Medulla oblongata (tissue), 1 donor: ENCODE data around the gene TNFRSF13B.
A peak's percentile ranks its signal among the peaks of the same experiment; 100 is the strongest.
"Not testable (repeated sequence)": the region's sequence is repeated elsewhere in the genome, so short reads cannot be mapped to it uniquely, and the experiment has no call there.

ENCODE experiments used
- DNase-seq: peaks from one replicate; pipeline ENCODE4 v3.0.0-alpha.2; 2015; ENCODE audit errors: extremely low spot score

TNFRSF13B gene

DNA sequence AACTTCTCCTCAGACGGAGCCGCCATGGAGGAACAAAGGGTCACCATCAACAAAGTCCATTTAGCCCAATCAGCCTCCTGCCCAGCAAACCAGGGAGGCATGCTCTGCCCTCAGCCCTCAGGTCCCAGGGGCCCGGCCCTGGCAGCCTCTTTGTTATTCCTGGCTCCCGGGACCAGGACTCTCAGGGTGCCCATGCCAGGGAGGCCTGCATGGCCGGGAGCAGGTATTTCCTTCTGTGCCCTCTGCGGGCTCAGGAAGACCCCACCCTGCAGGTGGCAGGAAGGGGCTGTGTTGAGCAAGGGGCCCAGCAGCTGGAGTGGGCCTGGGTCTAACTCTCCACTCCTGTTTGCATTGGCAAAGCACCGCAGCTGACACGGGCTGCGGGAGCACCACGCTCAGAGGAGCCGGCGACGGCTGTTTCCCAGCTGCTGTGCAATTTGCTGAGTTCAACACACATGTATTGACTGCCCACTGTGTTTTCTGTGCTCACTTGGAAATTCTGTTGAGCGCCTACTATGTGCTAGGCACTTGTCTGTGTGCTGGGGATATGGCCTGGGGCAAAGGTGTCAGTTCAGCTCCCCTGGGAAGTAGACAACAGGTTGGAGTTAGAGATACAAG lies 33.2 kb upstream of the TNFRSF13B start:
- not testable (repeated sequence) for DNase-seq

DNA sequence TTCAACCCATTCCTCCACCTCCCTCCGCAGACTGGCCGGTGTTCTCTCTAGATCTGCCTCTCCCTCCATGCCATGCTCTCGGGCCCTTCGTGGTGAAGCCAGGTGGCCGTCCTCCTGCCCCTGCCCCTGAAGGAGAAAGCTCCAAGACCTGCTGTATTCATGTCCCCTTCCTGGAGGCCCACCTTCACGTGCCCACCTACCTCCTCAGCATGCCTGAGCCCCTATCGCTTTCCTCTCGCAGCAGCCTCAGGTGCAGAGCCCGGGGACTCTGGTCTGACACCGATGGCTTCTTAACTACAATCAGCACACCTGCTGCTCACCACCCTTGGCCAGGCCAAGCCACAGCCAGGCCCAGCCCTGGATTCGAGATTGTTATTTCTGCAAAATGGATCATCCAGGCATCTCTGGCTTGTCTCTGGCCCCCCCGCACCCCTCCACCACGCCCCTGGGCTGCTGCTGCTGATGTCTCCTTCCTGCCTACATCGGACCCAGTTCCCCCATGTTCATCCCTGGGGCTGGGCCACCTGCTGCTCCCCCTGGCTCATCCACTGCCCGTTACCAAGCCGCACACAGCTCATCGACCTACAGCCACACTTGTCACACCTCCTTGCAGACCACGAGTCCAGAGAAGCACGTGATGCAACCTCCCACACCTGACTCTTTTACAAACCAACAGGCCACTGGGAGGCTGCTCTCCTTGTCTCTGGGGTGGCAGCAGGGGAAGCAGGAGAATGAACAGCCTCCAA lies 32.5 kb upstream of the TNFRSF13B start:
- no peak for DNase-seq

DNA sequence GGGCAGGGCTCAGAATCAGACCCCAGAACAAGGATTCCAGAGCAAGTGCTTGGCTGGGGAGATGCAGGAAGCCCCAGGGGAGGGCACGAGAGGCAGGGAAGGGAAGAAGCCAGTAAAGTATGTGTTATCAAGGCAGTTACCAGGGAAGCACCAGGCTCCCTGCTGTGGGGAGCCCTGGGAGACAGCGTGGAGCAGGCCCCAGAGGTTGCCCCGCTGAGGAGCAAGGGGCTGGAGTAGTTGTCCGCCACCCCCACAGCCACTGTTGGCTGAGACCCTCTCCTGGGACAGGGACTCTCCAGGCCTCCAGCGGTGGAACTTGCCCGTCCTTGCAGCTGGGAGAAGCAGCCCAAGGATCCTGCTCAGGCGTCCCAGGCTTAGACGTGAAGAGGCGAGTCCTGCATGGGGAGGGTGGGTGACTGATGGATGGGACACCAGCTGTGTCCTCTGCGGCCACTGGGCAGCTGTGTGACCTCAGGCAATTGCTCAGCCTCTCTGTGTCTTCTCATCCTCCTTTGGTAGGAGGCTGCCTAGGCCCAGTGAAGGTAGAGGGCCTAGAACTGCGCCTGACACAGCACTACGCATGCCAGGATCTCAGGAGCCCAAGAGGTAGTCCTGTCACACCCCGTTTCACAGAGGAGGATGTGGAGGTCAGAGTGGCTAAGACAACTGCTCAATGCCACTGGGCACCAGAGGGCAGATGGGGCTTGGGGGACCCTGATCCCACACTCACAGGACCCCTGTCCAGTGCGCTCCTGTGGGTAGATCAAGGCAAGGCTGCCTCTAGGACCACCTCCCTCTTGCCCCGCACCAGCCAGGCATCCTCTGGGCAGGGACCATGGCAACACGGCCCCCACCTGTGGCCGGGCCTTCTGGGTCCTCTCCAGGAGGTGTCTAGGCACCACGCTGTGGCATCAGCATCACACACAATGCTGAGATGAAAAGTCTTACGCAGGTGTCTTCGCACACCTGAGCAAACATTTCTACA lies 31.1 kb upstream of the TNFRSF13B start:
- not testable (repeated sequence) for DNase-seq

- DNase-seq = peak; percentile 76
Observed at GRCh38 chr17:17001874-17002520, 30.1 kb upstream of the TNFRSF13B start.

GRCh38 chr17:17001076-17001777 lies 29.3 kb upstream of the TNFRSF13B start:
- no peak for DNase-seq

GRCh38 chr17:16999931-17000625 lies 28.2 kb upstream of the TNFRSF13B start:
- no peak for DNase-seq

- DNase-seq = peak; percentile 54
Observed at GRCh38 chr17:16997514-16998429, 25.9 kb upstream of the TNFRSF13B start.

GRCh38 chr17:16996726-16997125 lies 24.8 kb upstream of the TNFRSF13B start:
- not testable (repeated sequence) for DNase-seq

DNA sequence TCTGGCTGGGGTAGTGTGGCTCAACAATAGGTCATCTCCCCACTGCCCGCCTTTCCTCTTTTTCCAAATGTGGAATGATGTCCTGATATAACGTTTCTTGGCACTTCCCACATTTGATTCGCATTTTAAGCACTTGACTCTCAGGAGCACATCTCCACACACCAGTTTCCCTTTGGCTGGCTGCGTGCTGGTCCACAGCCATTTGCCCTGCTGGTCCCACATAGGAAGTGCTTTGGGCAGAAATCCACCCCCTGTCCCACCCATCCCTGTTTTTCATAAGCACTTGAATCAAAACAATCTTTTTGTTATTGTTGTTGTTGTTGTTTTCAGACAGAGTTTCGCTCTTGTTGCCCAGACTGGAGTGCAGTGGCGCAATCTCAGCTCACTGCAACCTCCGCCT lies 24.0 kb upstream of the TNFRSF13B start:
- no peak for DNase-seq

- DNase-seq = no peak
Observed at GRCh38 chr17:16994631-16995030, 22.7 kb upstream of the TNFRSF13B start.

GRCh38 chr17:16991349-16992009 lies 19.6 kb upstream of the TNFRSF13B start:
- peak; percentile 84 for DNase-seq

GRCh38 chr17:16989953-16990860 lies 18.3 kb upstream of the TNFRSF13B start:
- DNase-seq = no peak

GRCh38 chr17:16989230-16989952 lies 17.5 kb upstream of the TNFRSF13B start:
- peak; percentile 17 for DNase-seq

DNA sequence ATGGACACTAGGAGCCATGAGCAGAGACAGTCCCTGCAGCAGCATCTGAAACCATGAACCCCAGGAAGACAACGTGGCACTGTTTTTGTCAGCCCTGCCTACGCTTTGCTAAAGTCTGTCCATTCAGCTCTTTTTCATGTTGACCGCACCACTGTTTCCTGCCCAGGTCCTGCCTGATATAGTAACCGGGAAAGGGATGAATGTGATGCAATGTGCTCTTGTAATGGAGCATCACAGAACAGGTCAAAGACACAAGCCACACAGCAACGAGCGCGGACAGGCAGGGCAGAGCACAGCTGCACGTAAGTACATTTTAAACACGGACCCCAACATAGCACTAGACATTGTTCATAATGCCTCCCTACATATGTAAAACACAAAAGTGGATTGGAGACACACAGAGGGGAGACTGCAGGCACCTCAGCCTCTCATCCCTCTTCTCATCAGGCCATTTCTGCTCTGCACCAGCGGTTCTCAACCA lies 16.9 kb upstream of the TNFRSF13B start:
- peak; percentile 61 for DNase-seq

GRCh38 chr17:16987830-16988601 lies 16.1 kb upstream of the TNFRSF13B start:
- peak; percentile 89 for DNase-seq
